ENCODE measurements around the gene KRTAP10-6. TPM values are rescaled to one million over a fixed set of nuclear protein-coding genes. Genes with fewer than 3 reads are reported as not detected.

KRTAP10-6 gene
- total RNA-seq, 1 experiment from 2014 or later, result not detected

DNA sequence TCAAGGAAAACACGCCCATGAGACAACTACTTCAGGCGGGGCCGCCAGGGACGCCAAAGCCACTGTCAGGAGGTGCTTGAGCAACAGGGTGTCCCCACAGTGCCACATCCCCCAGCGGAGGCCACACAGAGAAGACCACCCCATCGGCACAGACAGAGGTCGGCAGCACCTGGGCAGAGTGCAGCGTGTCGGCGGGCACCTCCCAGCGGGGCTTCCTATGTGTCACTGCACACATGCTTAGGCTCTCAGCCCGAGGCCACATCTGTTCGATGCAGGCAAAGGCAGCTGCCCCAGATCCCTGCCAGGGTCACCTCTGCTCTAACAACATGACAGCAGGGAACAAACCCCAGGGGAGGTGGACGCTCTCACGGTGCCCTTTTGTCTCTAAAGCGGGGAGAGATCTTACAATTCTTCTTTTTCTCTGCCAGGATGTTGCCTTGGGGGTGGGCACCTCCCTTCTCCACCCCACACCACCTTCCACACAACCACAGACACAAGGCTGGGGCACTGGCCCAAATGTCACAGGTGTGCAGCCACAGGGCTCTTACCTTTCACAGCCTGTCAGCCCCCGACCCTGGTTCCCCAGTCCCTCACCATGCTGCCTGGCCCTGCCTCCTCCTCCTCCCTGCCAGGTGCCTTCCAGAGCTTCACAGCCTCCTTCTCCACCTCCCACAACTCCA is 23.7 kb upstream of the KRTAP10-6 start:
- no peaks in the 10 kb centered on the region for H4K20me1 ChIP-seq (ENCODE audit: insufficient read depth)
- H3K9ac ChIP-seq (ENCODE audit: low read length), result no peak overlapping the region
- no peaks in the 10 kb centered on the region for H3K36me3 ChIP-seq (ENCODE audit: control insufficient read depth in 1 of 2, insufficient read depth in 2 of 2, low read length in 2 of 2)
- POLR2A ChIA-PET, result no interaction called here
- RAD21 ChIA-PET (ENCODE audit: low non-redundant PET in 1 of 2, low total read pairs in 2 of 2, uncharacterized antibody in 2 of 2, unreplicated experiment in 2 of 2), result no interaction called here
- H3K4me1 ChIP-seq (ENCODE audit: control insufficient read depth in 1 of 2, insufficient read depth in 2 of 2, low read length in 2 of 2), result no peaks in the 10 kb centered on the region
- H3K9me2 ChIP-seq (ENCODE audit: insufficient read depth), result no peaks in the 10 kb centered on the region
- CTCF ChIA-PET, result no interaction called here
- H3K4me3 ChIP-seq (replicated peaks in 1 of 2; ENCODE audit: low read depth in 1 of 2, low read length in 2 of 2), result no peak overlapping the region
- H3K79me2 ChIP-seq (ENCODE audit: insufficient read depth, low read length), result no peaks in the 10 kb centered on the region
- peaks cover 5 to 9% of the 10 kb centered on the region in 2 experiments for H3K9me3 ChIP-seq (ENCODE audit: control insufficient read depth in 1 of 2, insufficient read depth in 1 of 2, low read depth in 1 of 2, low read length in 2 of 2)
- TF ChIP-seq CBX3 (IDR thresholded peaks at IDR 0.05; ENCODE audit: low read depth) (no peak), SIN3A (IDR thresholded peaks at IDR 0.05; ENCODE audit: low read depth) (no peak), EZH2phosphoT487 (IDR thresholded peaks at IDR 0.05; ENCODE audit: borderline replicate concordance) (no peak), FOSL1 (IDR thresholded peaks at IDR 0.05; ENCODE audit: low read depth) (no peak), ZNF274 (IDR thresholded peaks at IDR 0.05; ENCODE audit: low read depth, low read length) (no peak), POLR2A (IDR thresholded peaks at IDR 0.05; ENCODE audit: borderline replicate concordance, extremely low read depth, insufficient read depth, insufficient read length) (no peak), JUND (IDR thresholded peaks at IDR 0.05) (no peak), ELF1 (IDR thresholded peaks at IDR 0.05; ENCODE audit: borderline replicate concordance, low read depth) (no peak), SP1 (IDR thresholded peaks at IDR 0.05; ENCODE audit: low read depth) (no peak), ZFX (IDR thresholded peaks at IDR 0.05) (no peak)
- TF ChIP-seq, protein P1, sequence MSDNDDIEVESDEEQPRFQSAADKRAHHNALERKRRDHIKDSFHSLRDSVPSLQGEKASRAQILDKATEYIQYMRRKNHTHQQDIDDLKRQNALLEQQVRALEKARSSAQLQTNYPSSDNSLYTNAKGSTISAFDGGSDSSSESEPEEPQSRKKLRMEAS (IDR thresholded peaks at IDR 0.05), result no peak
- TF ChIP-seq, protein P2, sequence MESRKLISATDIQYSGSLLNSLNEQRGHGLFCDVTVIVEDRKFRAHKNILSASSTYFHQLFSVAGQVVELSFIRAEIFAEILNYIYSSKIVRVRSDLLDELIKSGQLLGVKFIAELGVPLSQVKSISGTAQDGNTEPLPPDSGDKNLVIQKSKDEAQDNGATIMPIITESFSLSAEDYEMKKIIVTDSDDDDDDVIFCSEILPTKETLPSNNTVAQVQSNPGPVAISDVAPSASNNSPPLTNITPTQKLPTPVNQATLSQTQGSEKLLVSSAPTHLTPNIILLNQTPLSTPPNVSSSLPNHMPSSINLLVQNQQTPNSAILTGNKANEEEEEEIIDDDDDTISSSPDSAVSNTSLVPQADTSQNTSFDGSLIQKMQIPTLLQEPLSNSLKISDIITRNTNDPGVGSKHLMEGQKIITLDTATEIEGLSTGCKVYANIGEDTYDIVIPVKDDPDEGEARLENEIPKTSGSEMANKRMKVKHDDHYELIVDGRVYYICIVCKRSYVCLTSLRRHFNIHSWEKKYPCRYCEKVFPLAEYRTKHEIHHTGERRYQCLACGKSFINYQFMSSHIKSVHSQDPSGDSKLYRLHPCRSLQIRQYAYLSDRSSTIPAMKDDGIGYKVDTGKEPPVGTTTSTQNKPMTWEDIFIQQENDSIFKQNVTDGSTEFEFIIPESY (IDR thresholded peaks at IDR 0.05; ENCODE audit: extremely low read depth, insufficient replicate concordance, low read length), result no peak
- TF ChIP-seq, protein P3, sequence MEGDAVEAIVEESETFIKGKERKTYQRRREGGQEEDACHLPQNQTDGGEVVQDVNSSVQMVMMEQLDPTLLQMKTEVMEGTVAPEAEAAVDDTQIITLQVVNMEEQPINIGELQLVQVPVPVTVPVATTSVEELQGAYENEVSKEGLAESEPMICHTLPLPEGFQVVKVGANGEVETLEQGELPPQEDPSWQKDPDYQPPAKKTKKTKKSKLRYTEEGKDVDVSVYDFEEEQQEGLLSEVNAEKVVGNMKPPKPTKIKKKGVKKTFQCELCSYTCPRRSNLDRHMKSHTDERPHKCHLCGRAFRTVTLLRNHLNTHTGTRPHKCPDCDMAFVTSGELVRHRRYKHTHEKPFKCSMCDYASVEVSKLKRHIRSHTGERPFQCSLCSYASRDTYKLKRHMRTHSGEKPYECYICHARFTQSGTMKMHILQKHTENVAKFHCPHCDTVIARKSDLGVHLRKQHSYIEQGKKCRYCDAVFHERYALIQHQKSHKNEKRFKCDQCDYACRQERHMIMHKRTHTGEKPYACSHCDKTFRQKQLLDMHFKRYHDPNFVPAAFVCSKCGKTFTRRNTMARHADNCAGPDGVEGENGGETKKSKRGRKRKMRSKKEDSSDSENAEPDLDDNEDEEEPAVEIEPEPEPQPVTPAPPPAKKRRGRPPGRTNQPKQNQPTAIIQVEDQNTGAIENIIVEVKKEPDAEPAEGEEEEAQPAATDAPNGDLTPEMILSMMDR (IDR thresholded peaks at IDR 0.05 in 2 of 3, conservative IDR thresholded peaks at IDR 0.05 in 1 of 3; ENCODE audit: borderline replicate concordance in 1 of 3, insufficient read depth in 1 of 3, low read depth in 2 of 3, low read length in 2 of 3), result no peak
- no peak overlapping the region for H3K4me2 ChIP-seq (ENCODE audit: low read length)
- H3K27ac ChIP-seq (ENCODE audit: low read depth, low read length), result no peak overlapping the region
- H3K27me3 ChIP-seq (ENCODE audit: insufficient read depth, low read length), result no peaks in the 10 kb centered on the region
- no TSS peak for BruUV-seq (replicated peaks)
- DNase-seq (ENCODE audit: low read depth, low spot score) (no peak), ATAC-seq (no peak)
- intact Hi-C loops (cut with micrococcal nuclease), result no loop called here
- no peak overlapping the region for H2AFZ ChIP-seq (ENCODE audit: low read depth, low read length, poor library complexity, severe bottlenecking)

Data from HCT116 (cell line).